HUDEP-2 (cell line): ENCODE data around the gene PSMA5.
"Not testable (repeated sequence)": the region's sequence is repeated elsewhere in the genome, so short reads cannot be mapped to it uniquely, and the experiment has no call there.

Experiments
- DNase-seq, 76 experiments: peaks; one replicate each; lab custom pipeline; 2025; ENCODE audit not compliant: unreplicated experiment in 76 of 76; lab: John Stamatoyannopoulos, UW

Gene PSMA5

GRCh38 chr1:109426281-109427170 is at the start of gene PSMA5:
TSS of gene PSMA5 (minus strand) at chr1:109426448. CDS start at chr1:109426330, 118 bp downstream.
- peak; percentile 22 to 99 (median 96) for DNase-seq

GRCh38 chr1:109475261-109475660 is 49.0 kb upstream of the PSMA5 start:
- DNase-seq: no peak

GRCh38 chr1:109474697-109475096 is 48.4 kb upstream of the PSMA5 start:
- DNase-seq: peak in 6 of 76 experiments; percentile 3 to 28 (median 13)

DNA sequence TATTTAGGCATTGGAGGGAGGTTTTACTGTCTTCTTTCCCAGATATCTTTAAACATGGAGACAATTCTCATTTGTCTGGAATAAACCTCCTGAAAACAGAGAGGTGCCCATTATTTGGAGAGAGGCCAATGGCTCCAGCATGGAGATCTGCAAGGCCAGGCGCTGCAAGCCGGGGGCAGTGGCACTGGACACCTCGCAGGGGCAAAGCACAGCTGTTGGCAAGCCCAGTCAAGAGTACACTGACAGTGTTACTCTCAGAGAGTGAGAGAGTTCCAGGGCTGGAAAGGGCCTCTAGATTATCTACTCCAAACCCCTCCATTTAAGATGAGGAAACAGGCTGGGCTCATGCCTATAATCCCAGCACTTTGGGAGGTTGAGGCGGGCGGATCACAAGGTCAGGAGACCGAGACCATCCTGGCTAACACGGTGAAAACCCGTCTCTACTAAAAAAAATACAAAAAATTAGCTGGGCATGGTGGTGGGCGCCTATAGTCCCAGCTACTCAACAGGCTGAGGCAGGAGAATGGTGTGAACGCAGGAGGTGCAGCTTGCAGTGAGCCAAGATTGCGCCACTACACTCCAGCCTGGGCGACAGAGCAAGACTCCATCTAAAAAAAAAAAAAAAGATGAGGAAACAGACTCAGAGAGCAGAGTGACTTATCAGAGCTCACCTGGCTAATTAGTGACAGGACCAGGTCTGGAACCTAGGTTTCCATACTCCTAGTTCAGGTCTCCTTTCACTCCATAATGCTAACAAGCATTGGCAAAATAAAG is 47.2 kb upstream of the PSMA5 start:
- not testable (repeated sequence) for DNase-seq

GRCh38 chr1:109472779-109473178 is 46.5 kb upstream of the PSMA5 start:
- no peak for DNase-seq

GRCh38 chr1:109470245-109470644 is 44.0 kb upstream of the PSMA5 start:
- no peak for DNase-seq

- no peak for DNase-seq
Observed at GRCh38 chr1:109468903-109469302, 42.7 kb upstream of the PSMA5 start.

GRCh38 chr1:109468061-109468460 is 41.8 kb upstream of the PSMA5 start:
- DNase-seq: no peak

- no peak for DNase-seq
Observed at GRCh38 chr1:109467301-109467777, 41.1 kb upstream of the PSMA5 start.

DNA sequence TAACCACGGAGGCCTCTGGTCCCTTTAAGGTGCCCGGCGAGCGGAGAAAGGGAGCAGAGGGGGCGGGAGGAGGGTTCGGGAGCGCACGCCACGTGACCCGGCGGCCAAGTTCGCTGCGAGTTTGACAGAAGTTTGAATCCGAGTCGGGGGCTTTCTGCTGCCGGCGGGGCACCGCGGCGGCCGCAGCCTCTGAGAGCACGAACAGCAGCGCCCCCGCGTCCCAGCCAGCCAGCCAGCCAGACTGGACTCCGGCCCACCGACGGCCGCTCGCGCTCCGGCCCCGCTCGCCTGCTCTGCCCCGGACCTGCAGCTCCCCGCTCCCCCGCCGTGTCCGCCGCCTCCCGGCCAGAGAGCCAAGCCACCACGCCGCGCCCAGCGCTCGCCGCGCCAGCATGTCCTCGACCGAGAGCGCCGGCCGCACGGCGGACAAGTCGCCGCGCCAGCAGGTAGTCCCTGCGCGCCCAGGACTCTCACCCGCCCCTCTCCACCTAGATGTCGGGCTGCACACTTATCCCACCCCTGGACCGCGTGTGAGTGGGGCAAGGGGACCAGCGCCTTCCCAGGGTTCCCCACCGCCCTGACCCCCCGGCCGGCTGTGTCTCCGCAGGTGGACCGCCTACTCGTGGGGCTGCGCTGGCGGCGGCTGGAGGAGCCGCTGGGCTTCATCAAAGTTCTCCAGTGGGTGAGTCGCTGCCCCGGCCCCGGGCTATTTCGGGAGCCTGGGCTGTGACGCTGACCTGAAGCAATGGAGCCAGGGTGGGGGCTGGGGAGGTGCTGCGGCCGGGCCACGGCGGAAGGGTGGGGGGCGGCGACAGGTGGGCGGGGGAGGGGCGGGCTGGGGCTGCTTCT is 40.4 kb upstream of the PSMA5 start, which contains the start of gene SYPL2:
SYPL2 (plus strand) TSS at position 95 of the 849 bp plus-strand sequence; CDS start at position 393, 298 bp downstream.
- DNase-seq: no peak

DNA sequence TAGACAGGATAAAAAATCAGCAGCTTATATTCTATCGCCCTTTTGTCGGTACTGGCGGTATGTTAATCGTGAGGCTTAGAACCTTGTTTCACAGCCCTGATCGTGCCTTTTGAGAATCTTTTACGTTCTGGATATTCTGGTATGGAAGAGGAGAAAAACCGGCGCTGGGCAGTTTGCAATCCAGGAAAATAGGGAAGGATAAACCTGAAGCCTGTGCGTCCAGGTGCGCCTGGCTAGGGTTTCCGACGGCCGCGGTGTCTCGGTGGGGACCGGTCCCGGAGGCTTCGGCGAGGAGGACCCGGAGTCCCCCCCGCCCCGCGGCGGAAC is 39.8 kb upstream of the PSMA5 start:
- no peak for DNase-seq

DNA sequence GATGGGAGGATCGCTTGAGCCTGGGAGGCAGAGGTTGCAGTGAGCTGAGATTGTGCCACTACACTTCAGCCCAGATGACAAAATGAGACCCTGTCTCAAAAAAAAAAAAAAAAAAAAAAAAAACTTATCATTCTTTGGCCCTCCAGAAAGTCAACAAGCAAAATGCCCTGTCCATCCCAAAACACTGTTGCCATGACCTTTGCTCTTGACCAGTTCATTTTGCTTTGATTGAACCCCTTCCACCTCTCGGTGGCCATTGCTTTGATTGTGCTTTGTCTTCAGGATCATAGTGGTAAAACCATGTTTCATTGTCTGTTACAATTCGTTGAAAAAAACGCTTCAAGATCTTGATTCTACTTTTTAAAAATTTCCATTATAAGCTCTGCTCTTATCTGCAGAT is 31.6 kb upstream of the PSMA5 start:
- no peak for DNase-seq

- DNase-seq: no peak
Observed at GRCh38 chr1:109454497-109455133, 28.4 kb upstream of the PSMA5 start.

- DNase-seq: no peak
Observed at GRCh38 chr1:109447524-109447923, 21.3 kb upstream of the PSMA5 start.

GRCh38 chr1:109445949-109446695 is 19.9 kb upstream of the PSMA5 start:
- DNase-seq: not testable (repeated sequence)

DNA sequence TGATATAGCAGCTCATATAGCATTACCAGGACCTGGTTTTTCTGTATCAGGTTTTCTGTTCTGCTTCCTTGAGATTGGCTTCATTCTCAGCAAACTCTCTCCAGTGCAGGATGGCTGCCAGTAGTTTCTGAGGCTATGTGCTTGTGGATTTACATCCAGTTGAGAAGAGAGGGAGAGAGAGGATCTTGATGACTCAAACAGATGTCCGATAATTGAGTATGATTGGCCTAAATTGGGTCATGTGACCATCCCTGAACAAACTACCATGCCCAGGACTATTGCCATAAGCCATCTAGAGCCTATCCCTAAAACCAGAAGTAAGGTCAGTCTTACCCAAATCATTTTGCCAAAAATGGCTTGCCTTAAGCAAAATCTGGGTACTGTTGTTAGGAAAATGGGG is 18.1 kb upstream of the PSMA5 start:
- DNase-seq: peak in 1 of 76 experiments; percentile 1

GRCh38 chr1:109443476-109443875 is 17.2 kb upstream of the PSMA5 start:
- DNase-seq: no peak

DNA sequence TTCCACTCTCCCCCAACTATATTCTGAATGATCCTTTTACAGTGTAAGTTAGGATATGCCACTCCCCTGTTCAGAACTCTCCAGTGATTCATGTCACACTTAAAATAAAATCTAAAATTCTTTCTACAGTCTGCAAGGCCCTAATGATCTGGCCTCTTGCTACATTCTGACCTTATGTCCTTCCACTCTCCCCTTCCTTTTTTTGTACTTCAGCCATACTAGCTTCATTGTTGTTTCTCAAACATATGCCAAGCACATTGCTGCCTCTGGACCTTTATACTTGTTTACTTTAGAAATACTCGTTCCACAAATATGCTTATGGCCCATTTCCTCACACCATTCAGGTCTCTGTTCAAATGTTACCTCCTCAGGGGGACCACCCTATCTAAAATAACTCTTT is 14.8 kb upstream of the PSMA5 start:
- no peak for DNase-seq

DNA sequence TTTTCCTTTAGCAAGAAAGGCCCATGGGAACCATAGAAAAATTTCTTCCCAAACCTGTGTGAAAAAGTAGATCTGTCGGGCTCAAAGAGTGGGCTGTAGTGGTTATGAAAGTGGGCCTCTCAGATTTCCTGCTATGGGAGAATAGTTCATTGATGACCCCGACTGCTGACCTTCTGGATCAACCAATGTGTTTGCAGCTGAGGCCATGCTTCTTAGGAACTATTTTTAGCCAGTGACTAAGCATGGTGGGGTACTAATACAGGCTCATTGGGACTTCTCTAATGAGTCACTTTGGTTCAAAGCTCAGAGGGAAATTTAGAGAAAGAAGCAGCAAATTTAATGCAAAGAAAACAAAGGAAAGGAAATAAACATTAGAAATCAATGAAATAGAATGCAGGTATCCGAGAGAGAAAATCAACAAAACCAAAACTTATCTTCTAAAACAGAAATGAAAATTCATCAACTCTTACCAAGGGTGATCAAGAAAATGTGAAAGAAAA is 12.6 kb upstream of the PSMA5 start:
- no peak for DNase-seq
